Activated T-helper 1 cell treated with anti-CD3 and anti-CD28 coated beads, Interleukin-12 subunit alpha, Interleukin-12 subunit beta, Interleukin-2, Interleukin-4 antibody, amounts not matched to agents 30 ng/mL and 10 ng/mL and 1 ng/mL, durations not matched to agents 14 hours and 24 hours and 36 hours (primary cell): ENCODE data around the gene RNF114. TPM values are rescaled to one million over a fixed set of nuclear protein-coding genes. Genes with fewer than 3 reads are reported as not detected.

Experiments
- DNase-seq: peaks from one replicate; pipeline ENCODE4 v3.0.0; 2021; ENCODE audit warnings: low spot score
- H3K27ac Mint-ChIP-seq: one replicate; pipeline ENCODE4 v1.8.0; 2021; ENCODE audit warnings: mild to moderate bottlenecking, mixed read lengths
- H3K27me3 Mint-ChIP-seq: one replicate; pipeline ENCODE4 v1.8.0; 2022; ENCODE audit warnings: mild to moderate bottlenecking, moderate library complexity, mixed read lengths; ENCODE audit not compliant: insufficient read depth
- H3K36me3 Mint-ChIP-seq: one replicate; pipeline ENCODE4 v1.8.0; 2021; ENCODE audit warnings: low read depth, mixed read lengths
- H3K4me1 Mint-ChIP-seq: one replicate; pipeline ENCODE4 v1.8.0; 2021; ENCODE audit warnings: low read depth, mixed read lengths
- H3K4me3 Mint-ChIP-seq: one replicate; pipeline ENCODE4 v1.8.0; 2021; ENCODE audit warnings: mild to moderate bottlenecking, moderate library complexity, mixed read lengths
- H3K9me3 Mint-ChIP-seq: one replicate; pipeline ENCODE4 v1.8.0; 2021; ENCODE audit warnings: mixed read lengths
- intact Hi-C: fragments of 100-400 bp; cut with micrococcal nuclease; formaldehyde crosslinking; loops from one replicate; pipeline ENCODE4 v1.15.1; 2024
- total RNA-seq: library from RNA; stranded (reverse); gene quantifications from 2 replicates; pipeline ENCODE4 v1.2.3, GENCODE V29; 2022

RNF114 gene, protein sequence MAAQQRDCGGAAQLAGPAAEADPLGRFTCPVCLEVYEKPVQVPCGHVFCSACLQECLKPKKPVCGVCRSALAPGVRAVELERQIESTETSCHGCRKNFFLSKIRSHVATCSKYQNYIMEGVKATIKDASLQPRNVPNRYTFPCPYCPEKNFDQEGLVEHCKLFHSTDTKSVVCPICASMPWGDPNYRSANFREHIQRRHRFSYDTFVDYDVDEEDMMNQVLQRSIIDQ
- total RNA-seq, result 58.7 and 60.3 TPM in 2 replicates

DNA sequence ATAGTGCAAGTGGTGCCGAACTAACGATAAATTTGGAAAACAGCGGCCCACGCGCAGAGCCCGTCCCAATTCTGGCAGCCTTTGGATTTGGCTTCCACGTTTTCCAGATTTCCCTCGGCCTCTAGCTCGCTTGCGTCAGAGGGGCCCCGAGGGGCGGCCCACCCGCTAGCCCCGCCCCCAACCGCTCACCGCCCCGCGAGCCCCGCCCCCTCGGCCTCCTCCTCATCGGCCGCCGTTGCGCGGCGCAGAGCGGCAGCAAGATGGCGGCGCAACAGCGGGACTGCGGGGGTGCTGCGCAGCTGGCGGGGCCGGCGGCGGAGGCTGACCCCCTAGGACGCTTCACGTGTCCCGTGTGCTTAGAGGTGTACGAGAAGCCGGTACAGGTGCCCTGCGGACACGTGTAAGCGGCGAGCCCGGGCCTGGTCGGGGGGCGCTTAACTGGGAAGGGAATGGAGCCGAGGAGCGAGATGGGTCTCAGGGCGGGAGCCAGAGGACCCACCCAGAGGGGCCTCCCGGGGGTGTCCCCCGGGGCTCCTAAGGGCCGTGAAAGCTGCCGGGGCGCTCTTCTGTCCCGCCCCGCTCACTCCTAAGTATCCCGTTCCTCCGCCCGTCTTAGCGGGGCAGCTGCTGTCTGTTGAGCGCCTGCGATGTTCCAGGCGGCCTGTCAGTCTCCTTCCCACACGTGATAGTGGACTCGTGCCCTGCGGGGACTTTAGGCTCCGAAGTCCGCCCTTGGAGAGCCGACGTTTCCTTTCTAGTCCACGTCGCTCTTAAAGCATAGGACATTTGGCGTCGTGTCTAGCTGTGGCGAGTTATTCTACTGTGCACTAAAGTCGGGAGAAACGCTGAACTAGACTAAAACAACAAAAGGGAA, at the start of gene RNF114:
Gene RNF114, plus strand, starts transcription at position 245 of the 874 bp plus-strand sequence. Its CDS starts 16 bp downstream, at position 261.
- Mint-ChIP-seq H3K36me3 (peaks cover 12% of the 10 kb centered on the region), H3K4me3 (peak within 1 kb of the TSS; percentile 94), H3K9me3 (no peaks in the 10 kb centered on the region), H3K4me1 (peaks cover 34% of the 10 kb centered on the region), H3K27ac (peak within 1 kb of the TSS; percentile 93), H3K27me3 (no peaks in the 10 kb centered on the region)
- DNase-seq, result peak; percentile 82
- intact Hi-C loops, result loop anchor here (1.0 to 5.0 kb wide), 8 partner anchors 8 to 890 kb away; partner anchors contain the start of genes CSE1L, PEDS1, SLC9A8 and SNAI1

DNA sequence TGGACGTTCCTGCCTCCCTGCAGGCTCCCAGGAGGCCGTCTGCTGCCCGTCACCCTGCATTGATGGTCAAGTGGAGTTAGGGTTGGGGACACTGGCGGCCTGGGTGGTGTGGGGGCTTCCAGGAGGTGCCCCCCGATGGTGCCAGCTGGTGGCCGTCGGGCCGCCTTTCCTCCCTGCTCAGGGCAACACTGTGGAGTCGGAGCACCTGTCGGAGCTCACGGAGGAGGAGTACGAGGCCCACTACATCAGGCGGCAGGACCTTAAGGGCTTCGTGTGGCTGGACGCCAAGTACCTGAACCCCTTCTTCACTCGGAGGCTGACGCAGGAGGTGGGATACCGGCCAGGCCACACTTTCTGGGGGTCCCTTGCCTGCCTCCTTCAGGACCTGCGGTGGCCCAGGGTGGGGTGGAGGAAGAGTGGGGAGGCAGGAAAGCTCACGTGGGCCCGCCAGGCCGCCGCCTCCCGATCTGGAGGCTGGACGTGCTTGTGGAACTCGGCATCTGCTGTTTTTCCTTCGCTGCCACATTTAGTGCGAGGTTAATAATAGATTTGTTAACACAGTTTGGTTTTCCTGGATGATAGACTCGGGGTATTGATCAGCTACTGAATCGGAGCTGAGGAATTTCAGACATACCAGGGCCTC, 49.5 kb upstream of the RNF114 start:
- Mint-ChIP-seq H3K27ac (no peak overlapping the region), H3K36me3 (peaks cover 38% of the 10 kb centered on the region), H3K9me3 (no peaks in the 10 kb centered on the region), H3K4me3 (no peak overlapping the region), H3K4me1 (peaks cover 13% of the 10 kb centered on the region), H3K27me3 (no peaks in the 10 kb centered on the region)
- no peak for DNase-seq
- intact Hi-C loops, result no loop called here

DNA sequence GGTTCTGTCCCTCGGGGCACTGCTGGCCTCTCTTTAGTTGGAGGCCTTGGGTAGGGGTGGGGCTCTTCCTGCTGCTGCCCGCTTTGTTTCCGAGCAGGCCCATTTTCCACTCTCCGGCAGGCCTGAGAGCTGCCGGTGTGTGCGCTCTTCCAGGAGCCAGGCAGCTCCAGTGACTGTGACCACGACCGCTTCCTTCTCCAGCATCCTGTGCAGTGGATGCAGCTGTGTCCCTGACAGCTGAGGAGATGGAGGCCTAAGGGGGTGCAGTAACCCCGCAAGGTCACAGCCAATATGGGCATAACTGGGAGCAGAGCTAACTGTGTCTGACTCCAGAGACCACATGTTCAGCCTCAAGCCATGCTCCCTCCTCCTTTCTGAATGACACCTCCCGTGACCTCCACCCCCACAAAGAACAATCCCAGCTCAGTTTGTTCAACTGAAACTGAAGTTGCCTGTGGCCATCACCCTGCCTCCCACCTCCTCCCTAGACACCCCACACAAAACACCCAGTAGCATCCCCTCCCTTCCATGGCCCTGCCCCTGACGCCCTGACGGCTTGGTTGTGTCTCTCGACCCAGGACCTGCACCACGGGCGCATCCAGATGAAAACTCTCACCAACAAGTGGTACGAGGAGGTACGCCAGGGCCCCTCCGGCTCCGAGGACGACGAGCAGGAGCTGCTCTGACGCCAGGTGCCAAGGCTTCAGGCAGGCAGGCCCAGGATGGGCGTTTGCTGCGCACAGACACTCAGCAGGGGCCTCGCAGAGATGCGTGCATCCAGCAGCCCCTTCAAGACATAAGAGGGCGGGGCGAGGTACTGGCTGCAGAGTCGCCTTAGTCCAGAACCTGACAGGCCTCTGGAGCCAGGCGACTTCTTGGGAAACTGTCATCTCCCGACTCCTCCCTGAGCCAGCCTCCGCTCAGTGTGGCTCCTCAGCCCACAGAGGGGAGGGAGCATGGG, 48.7 kb upstream of the RNF114 start:
- no peak overlapping the region for H3K27ac Mint-ChIP-seq
- peaks cover 34% of the 10 kb centered on the region for H3K36me3 Mint-ChIP-seq
- H3K27me3 Mint-ChIP-seq, result no peaks in the 10 kb centered on the region
- H3K4me1 Mint-ChIP-seq, result peaks cover 13% of the 10 kb centered on the region
- no peak for DNase-seq
- H3K9me3 Mint-ChIP-seq, result no peaks in the 10 kb centered on the region
- intact Hi-C loops, result loop anchor here (1.0 kb wide), 2 partner anchors 184 to 276 kb away; no protein-coding TSS in a partner anchor
- H3K4me3 Mint-ChIP-seq, result no peak overlapping the region

DNA sequence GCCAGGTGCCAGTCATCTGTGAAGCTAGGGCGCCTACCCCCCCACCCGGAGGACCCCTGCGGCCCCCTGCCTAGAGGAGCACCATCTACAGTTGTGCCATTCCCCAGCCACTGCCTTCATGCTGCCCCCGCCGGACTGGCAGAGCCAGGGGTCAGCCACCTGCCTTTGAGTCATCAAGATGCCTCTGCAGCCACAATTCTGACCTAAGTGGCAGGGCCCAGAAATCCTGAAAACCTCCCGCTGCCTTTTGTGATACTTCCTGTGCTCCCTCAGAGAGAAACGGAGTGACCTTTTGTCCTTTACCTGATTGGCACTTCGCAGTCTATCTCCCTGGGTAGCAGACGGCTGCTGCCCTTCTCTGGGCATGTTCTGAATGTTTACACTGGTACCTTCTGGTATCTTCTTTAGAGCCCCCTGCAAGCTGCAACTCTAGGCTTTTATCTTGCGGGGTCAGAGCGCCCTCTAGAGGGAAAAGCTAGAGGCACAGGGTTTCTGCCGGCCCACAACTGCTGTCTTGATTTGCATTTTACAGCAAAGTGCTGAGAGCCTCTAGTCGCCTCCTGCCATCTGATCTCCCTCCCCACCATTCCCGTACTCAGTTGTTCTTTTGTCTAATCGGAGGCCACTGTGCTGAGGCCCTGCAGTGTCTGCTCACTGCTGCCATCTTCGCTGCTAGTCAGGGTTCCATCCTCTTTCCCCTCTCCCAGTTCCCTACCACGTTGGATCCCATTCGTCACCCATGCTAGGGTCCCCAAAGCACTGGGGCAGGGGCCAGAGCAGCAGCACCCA, 47.8 kb upstream of the RNF114 start:
- peaks cover 21% of the 10 kb centered on the region for H3K4me1 Mint-ChIP-seq
- peak overlapping the region; percentile 40 for H3K27ac Mint-ChIP-seq
- H3K36me3 Mint-ChIP-seq, result peaks cover 31% of the 10 kb centered on the region
- no peaks in the 10 kb centered on the region for H3K9me3 Mint-ChIP-seq
- no peak overlapping the region for H3K4me3 Mint-ChIP-seq
- H3K27me3 Mint-ChIP-seq, result no peaks in the 10 kb centered on the region
- peak; percentile 17 for DNase-seq
- intact Hi-C loops, result loop anchor here (1.0 kb wide), 2 partner anchors 183 to 277 kb away; no protein-coding TSS in a partner anchor

DNA sequence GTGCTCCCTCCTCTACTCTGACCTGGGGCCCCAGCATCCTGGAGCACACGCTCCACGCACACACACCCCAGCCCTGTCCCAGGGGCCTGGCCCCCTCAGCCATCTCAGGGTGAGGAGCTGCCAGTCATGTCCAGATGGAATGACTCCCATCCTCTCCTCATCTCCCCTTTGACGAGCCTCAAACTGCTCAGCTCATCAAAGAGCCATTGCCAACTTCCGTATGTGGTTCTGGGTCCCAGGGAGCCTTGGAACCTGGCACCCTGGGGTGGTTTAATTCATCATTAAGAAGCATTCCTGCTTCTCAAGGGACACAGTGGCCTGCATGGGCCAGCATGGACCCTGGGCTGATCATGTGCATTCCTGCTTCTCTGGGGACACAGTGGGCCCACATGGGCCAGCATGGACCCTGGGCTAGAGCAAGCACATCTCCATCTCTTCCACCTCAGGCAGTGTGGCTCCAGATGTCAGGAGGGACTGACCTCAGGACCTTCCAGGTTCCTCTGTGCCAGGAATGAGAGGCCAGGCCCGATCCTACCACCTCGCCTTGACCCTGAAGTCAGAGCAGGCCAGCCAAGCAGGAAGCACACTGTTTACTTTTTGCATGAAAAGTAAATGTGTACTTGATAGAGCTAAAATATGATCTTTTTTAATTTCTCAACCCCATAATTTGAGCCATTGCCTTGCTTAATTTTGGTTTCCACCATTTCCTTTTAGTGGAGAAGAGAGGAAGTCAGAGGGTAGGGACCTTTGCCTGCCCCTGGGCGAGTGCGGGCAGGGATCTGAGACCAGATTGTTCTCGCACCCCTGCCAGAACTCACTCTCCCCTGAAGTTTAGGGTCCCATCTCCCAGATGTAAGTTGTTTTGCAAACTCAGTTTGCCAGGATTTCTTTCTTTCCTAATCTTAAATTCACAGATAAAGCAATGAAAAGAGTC, 46.9 kb upstream of the RNF114 start:
- Mint-ChIP-seq H3K36me3 (peaks cover 34% of the 10 kb centered on the region), H3K4me3 (no peak overlapping the region), H3K9me3 (no peaks in the 10 kb centered on the region), H3K27me3 (no peaks in the 10 kb centered on the region), H3K27ac (peak overlapping the region; percentile 40), H3K4me1 (peaks cover 29% of the 10 kb centered on the region)
- no peak for DNase-seq
- intact Hi-C loops, result no loop called here

DNA sequence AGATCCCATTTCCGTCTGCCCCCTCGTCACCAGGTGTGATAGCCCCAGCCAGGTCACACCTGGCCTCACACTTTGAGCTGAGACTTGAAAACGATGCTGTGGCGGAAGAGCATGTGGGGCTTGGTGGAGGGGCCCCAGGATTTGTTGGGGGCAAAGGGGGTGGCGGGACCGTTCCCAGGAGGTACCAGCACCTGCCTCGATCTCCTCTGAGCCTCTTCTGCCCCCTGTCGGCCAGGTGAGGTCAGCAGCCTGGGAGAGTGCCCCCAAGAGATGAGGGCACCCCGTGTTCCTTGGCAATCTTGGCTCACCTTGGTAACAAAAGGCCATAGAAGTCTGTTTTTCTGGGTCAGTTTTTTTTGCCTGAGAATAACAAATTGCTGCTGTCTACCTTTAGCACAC, 46.3 kb upstream of the RNF114 start:
- intact Hi-C loops, result no loop called here
- H3K36me3 Mint-ChIP-seq, result peaks cover 32% of the 10 kb centered on the region
- DNase-seq, result no peak

DNA sequence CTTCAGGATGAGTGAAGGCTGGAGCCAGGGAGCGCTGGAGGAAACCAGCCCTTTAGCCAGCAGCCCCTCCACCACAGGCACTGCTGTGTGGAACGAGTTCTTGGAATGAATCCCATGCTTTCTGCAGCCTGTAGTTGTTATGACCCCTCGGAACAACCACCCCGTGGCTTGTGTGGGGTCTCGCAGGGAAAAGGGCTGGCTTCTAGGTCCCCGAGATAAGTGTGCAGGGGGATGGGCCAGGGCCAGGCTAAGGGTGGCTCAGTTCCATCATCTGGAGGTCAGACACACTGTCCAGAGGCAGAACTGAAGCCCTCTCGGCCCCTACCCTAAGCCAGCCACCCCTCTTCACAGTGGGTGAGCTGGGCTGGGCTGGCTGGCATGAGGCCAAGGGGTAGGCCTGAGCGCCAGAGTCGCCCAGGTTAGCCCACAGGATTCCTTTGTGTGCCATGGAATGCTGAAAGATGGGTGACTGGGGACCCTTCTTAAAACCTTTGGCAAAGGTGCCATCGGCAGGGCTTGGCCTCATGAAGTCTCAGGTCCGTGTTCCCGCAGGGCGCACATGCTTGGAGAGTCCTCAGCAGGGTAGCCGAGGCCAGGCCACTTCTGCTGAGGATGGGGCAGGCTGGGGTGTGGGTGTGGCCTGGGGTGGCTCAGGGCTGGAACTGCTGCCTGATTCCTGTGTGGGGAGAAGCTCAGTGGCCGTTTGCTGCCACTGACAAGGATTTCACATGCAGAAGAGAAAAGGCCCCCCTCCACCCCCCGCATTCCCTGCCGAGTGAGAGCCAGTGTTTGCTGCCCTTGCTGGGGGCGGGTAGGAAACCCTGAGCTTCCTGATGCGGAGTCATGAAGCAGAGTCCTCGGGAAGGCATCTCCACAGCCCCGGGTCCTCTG, 45.5 kb upstream of the RNF114 start:
- Mint-ChIP-seq H3K9me3 (no peaks in the 10 kb centered on the region), H3K36me3 (peaks cover 32% of the 10 kb centered on the region), H3K27me3 (no peaks in the 10 kb centered on the region), H3K4me3 (no peak overlapping the region), H3K27ac (no peak overlapping the region), H3K4me1 (peaks cover 31% of the 10 kb centered on the region)
- no peak for DNase-seq
- intact Hi-C loops, result no loop called here

More for the DNA sequence above, 46.3 kb upstream of the RNF114 start:
- no peaks in the 10 kb centered on the region for H3K9me3 Mint-ChIP-seq
- no peak overlapping the region for H3K27ac Mint-ChIP-seq
- peaks cover 31% of the 10 kb centered on the region for H3K4me1 Mint-ChIP-seq
- no peak overlapping the region for H3K4me3 Mint-ChIP-seq
- no peaks in the 10 kb centered on the region for H3K27me3 Mint-ChIP-seq

DNA sequence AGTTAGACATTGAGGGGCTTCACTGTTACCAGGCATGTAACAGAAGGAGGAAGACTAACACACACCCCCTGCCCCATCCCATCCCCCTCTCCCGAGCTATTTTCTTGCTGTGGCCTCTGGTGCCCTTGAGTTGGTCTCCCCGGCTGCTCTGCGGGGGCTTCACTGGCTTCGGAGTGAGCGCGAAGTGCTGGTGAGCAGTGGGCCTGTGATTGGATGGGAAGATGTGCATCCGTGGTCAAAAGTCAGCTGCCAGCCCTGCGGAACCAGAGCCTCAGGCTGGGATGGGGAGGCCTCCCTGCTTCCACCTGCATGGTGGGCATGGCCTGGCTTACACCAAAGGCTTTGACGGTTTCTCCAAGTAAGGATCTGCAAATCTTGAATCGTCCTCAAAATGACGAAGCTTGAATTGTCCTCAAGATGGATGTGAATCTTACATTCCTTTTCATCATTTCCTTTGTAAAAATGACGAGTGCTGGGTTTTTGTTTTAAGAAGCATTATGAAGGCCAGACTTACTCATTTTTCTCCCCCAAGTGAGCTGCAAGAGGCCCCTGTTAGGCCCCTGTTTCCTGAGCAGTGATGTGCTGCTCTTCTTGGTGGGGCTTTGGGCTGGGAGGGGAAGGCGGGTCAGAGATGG, 44.6 kb upstream of the RNF114 start:
- H3K4me3 Mint-ChIP-seq, result no peak overlapping the region
- intact Hi-C loops, result no loop called here
- H3K27ac Mint-ChIP-seq, result peak overlapping the region; percentile 18
- H3K27me3 Mint-ChIP-seq, result peaks cover 3% of the 10 kb centered on the region
- H3K9me3 Mint-ChIP-seq, result no peaks in the 10 kb centered on the region
- no peak for DNase-seq
- H3K4me1 Mint-ChIP-seq, result peaks cover 31% of the 10 kb centered on the region
- peaks cover 26% of the 10 kb centered on the region for H3K36me3 Mint-ChIP-seq

DNA sequence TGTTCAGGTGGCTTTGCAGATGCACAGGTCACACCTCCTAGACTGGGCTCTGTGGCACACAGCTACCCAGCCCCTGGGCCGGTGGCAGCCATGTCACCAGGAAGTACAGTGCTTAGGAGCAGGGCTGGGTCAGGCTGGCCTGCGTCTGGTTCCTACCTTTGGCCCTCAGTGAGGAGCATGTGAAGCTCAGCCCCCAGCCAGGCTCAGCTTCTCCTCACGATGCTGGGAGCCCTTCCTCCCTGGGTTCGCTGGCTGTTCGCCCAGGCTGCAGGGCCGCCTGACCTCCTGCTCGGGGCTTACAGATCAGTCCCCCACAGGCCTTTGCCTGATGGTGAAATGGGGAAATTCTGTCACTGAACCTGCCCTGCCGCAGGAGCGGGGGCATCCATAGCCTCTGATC, 43.9 kb upstream of the RNF114 start:
- H3K27me3 Mint-ChIP-seq, result peaks cover 4% of the 10 kb centered on the region
- peaks cover 25% of the 10 kb centered on the region for H3K36me3 Mint-ChIP-seq
- no peak overlapping the region for H3K27ac Mint-ChIP-seq
- intact Hi-C loops, result no loop called here
- no peaks in the 10 kb centered on the region for H3K9me3 Mint-ChIP-seq
- no peak overlapping the region for H3K4me3 Mint-ChIP-seq
- DNase-seq, result no peak
- peaks cover 31% of the 10 kb centered on the region for H3K4me1 Mint-ChIP-seq

DNA sequence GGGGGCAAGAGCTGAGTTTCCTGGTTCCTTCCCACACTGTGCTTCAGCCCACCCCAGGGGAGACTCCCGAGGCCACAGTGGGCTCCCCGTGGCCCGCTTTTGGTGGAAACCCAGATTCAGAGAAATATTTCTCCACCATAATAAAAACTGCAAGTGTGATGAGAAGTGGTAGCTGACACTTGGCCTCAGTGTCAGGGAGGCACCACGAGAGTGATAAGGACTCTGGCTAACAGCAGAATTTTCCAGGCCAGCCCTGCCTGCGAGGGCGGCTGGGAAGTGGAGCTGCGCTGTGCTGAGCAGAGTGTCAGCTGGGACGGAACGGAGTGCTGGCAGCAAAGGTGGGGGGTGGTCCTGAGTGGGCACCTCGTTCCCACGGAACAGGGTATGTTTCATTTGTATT, 43.4 kb upstream of the RNF114 start:
- intact Hi-C loops, result no loop called here
- H3K9me3 Mint-ChIP-seq, result no peaks in the 10 kb centered on the region
- H3K36me3 Mint-ChIP-seq, result peaks cover 19% of the 10 kb centered on the region
- H3K4me1 Mint-ChIP-seq, result peaks cover 26% of the 10 kb centered on the region
- H3K27me3 Mint-ChIP-seq, result peaks cover 4% of the 10 kb centered on the region
- H3K4me3 Mint-ChIP-seq, result no peak overlapping the region
- DNase-seq, result no peak
- peak overlapping the region; percentile 60 for H3K27ac Mint-ChIP-seq
